Bone marrow (tissue), 2 donors: ENCODE results near the gene CPT1A.
A peak's percentile ranks its signal among the peaks of the same experiment; 100 is the strongest.

Experiments used
- DNase-seq, 2 donors: peaks; one replicate each; lab custom pipeline; 2025; lab: John Stamatoyannopoulos, UW

Gene CPT1A

DNA sequence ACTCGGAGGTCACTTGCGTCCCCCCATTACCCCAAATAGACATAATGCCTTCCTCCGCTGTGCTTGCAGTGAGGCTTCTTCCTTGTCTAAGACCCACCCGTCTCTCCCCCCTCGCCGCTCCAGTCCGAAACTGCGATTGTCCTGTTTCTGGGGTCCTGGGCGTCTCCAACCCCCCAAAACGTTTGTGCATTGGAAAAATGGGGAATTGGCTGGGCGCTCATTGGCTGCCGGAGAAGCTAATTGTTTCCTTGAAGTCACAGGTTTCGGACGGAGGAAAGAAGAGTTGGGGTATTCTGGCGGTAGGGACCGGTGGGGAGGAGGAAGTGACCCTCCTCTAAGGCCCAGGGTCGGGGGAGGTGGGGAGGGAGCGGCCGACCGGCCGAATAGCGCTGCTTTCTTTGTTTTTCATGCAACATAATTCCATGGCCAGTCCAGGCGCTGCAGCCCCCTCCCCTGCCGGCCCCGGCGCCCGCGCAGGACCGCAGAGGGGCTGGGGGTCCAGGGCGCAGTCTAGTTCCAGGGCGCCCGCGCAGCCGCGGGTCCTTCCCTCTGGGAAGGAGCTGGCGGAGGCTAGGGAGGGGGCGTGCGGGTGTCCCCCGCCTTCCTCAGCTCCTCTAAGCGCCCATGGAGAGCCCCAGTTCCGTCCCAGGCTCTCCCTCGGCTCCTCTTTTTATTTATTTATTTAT, 12.7 kb upstream of the CPT1A start:
- no peak for DNase-seq

DNA sequence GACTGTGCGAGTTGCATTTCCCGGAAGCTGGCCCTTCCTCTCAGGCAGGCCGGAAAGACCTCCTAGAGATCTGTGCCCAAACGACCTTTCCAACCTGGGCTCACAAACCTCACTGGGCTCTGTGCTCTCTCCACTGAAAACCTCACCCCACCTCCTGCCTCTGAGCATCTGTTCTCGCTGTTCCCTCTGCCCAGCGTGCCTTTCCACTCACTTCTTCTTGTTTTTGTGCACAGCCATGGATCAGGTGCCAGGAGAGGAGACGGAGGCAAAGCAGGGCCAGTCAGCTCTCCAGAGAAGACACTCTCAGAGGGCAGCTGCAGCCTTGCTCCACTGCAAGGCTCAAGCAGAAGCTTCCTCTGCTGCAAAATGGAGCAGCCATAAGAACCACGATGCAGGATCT, 10.9 kb upstream of the CPT1A start:
- no peak for DNase-seq

DNA sequence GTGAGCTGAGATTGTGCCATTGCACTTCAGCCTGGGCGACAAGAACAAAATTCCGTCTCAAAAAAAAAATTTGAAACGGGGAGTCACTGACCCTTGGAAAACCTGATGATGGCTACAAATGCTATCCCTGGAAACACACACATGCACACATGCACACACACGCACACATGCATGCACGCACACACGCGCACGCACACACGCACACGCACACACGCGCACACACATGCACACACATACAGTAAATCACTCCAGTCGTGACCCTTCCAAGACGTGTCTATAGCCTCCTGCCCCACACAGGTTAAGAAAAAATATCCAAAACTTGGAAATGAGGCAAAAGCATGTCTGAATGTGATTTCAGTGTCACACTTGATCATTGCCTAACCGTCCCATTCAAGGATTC, 6.7 kb upstream of the CPT1A start:
- DNase-seq = no peak

DNA sequence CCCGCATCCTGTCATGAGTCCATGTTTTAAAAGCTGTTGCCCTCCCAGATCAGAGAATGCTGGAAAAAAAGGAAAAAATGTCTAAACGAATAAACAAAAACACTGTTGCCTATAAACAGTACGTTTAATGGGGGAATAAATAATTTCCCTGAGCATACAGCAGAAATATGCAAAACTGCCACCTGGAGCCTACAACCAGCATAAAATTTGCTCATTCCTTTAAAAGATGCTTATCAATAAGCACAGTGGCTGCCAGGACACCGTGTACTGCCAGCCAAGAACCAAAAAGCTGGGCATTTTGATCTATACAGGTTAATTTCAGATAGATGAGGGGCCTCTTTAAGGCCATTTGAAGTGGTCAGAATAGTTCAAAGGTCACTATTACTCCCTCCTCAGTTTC, 5.7 kb upstream of the CPT1A start:
- no peak for DNase-seq

DNA sequence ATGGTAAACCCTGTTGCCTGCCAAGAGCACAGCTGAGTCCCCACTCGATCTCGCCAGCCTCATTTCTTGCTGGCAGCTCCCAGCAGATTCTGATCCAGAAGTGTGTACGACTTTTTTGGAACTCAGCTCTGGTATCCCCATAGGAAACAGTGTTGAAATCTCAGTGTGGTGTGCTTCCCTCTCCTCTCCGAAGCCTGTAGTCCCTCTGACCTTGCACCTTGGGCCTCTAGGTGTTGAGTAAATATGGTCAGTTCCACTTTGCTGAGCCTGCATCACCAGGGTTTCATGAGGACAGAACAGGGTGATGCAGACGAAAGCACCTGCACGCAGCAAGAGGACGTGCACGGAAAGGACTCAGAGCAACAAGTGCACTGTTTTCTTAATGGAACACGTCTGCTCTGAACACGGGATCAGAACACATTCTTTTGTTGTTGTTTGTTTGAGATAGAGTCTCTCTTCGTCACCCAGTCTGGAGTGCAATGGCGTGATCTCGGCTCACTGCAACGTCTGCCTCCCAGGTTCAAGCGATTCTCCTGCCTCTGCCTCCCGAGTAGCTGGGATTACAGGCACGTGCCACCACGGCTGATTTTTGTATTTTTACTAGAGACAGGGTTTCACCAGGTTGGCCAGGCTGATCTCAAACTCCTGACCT, 3.8 kb upstream of the CPT1A start:
- no peak for DNase-seq

DNA sequence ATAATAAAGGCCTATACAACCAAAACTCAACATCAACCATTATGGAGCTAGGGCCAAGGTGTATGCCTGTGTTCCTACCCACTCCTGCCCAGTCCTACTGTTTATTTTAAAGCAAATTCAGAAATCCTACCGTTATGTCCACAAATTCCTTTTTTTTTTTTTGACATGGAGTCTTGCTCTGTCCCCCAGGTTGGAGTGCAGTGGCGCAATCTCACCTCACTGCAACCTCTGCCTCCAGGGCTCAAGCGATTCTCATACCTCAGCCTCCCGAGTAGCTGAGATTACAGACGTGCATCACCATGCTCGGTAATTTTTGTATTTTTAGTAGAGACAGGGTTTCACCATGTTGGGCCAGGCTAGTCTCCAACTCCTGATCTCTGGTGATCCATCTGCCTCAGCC, 3.1 kb upstream of the CPT1A start:
- DNase-seq = no peak

DNA sequence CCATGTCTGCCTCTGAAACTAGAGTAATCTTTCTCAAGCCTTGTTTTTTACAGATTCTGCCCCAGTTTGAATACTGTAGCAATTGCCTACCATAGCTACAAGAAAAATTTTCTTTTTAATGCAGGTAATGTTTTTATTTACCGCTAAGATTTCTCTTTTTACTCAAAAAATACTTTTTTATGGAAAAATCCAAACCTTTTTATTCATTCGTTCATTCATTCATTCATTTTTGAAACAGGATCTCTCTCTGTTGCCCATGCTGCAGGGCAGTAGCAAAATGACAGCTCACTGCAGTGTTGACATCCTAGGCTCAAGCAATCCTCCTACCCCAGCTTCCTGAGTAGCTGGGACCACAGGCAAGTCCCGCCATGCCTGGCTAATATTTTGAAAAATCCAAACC, 2.7 kb upstream of the CPT1A start:
- DNase-seq = no peak

DNA sequence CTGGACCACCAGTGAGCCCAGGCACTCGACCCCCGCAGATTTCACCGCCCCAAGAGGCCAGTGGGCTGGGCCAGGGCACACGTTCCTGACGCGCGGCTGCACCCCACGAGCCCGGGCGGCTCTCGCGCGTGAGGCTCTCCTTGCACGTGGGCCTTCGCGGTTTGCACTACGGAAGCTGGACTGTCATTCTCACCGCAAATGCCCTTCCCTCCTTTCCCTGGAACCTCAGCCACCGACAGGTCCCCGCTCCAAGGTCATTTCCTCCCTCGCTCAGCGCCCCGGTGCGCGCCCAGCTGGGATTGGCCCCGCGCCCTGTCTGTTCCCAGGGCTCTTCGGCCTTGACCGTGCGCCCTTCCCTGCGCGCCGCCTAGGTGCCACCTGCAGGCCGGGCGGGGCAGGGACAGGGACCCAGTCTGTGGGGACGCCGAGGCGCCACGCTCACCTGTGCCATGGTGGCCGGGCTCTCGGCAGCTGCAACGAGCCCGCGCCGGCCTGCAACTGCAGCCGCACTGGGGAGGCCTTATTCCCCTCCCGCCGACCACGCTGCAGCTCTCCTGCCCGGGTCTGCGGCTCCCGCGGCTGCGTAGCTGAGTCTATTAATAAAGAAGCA, 2.1 kb upstream of the CPT1A start:
- peak; percentile 17 to 19 for DNase-seq

DNA sequence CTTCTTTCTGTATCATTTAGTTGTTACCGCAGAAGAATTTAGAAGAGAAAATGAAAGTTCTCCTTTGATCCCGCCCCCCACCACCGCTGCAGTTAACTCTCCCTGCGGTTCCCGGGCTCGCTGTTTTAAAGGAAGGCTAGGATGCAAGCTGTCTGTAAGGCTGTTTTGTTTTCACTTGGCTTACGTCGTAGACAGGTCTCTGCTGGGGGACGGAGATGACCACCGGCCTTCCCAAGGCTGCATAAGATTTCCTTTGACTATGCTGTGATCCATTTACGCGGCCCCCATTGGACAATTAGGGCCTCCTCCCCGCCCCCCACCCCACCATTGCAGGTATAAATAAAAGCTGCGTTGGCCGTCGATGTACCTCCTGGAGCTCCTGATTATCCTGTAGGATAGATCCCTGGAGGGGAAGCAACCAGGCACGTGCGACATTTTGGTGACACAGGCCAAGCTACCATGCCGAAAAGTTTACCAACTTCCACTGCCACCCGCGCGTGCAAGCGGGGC, 1.4 kb upstream of the CPT1A start:
- peak in 1 of 2 donors; percentile 57 for DNase-seq

DNA sequence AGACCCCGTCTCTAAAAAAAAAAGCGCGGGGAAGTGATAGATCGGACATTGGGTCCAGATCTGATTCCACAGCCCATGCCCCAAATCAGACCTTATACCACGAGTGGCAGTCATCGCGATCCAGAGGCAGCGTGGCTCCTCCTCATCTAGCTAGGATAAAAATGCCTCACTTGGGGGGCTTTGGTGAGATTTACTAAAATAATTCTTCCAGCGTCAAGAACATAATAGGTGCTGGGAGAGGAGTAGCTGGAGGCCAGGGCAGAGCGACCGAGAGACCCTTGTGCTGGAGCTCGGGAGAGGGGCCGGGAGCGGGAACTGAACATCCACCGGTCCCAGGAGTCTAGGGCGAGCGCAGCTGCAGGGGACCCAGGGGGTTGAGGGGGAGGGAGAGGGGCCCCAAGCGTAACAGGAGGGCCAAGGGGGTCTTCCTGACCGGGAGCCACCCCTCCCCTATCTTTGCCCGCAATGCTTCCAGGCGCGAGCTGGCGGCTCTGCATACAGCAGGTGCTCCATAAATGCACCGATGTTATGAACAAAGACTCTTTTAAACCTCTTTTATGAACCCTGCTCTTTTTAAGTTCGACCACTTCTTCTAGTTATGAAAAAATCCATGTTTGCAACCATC, 823 bp upstream of the CPT1A start:
- no peak for DNase-seq

DNA sequence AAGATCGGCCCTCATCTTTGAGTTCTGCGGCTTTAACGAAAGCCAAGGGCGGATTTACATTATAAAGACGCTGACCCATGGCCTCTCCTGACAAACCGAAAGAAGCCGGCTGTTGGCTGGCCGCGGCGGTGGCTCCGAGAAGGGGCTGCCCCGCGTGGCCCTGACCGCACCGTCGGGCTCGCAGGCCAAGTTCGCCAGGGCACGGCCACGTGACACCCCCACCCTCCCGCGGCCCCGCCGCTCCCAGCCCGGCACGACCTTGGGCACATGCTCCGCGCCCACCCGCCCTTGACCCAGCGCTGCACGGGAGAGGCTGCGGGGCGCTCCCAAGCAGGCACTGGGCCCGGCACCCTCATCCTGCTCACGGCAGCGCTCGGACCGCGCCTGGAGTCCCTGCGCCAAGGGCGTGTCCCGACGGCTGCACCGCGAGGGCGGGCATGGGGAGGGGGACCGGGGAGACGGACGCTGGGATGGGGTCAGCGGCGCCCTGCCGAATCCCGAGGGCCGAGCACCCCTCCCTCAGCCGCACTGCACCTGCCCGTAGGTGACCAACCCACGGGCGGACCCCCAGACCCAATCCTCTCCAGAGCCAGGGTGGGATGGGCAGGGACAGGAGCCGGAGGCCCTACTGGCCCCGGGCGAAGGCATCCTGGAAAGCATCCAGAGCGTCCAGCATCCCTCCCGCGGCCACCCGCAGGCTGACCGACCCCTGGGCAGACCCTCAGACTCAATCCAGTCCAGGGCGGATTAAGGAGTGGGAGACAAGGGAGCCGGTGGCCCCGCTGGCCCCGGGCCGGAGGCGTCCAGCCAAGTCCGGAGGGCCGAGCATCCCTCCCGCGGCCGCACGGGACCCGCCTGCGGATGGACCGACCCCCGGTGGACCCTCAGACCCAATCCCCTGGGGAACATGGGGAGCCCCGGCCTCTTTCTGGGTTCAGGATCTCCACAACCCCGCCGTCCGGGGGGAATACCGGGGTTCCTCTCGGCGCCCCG, 759 bp downstream of the CPT1A start:
- peak in 1 of 2 donors; percentile 45 for DNase-seq

DNA sequence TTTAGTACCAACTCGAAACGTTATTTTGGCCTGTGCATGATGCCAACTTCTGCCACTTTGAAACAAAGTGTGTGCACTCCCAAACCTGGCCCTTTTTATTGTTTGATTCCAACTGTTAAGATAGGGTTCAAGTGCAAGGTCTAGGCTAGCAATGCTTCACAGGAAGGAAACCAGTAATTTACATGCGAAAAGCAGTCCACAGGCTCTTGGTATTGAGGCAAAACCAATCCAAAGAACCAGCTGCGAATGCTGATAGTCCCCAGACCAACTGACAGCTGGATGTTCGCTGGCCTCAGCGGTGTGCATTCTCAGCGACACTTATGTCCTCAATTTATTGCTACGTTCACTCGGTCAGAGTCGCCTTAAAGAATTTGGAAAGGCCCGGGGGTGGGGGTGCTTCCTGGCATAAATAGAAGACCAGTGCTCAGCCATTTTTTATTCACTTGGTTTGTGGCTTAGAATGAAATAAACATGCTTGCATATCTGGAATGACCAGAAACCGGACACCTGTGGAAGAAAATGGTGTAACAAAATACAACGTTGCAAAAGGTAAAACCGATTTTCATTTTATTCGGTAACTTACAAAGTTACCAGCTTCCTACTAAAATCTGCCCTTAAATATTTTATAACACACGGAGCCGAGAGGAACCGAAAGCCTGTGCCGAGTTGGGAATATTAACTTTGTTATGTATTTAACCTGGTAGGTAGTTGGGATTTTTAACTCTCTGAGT, 1.6 kb downstream of the CPT1A start:
- DNase-seq = no peak

DNA sequence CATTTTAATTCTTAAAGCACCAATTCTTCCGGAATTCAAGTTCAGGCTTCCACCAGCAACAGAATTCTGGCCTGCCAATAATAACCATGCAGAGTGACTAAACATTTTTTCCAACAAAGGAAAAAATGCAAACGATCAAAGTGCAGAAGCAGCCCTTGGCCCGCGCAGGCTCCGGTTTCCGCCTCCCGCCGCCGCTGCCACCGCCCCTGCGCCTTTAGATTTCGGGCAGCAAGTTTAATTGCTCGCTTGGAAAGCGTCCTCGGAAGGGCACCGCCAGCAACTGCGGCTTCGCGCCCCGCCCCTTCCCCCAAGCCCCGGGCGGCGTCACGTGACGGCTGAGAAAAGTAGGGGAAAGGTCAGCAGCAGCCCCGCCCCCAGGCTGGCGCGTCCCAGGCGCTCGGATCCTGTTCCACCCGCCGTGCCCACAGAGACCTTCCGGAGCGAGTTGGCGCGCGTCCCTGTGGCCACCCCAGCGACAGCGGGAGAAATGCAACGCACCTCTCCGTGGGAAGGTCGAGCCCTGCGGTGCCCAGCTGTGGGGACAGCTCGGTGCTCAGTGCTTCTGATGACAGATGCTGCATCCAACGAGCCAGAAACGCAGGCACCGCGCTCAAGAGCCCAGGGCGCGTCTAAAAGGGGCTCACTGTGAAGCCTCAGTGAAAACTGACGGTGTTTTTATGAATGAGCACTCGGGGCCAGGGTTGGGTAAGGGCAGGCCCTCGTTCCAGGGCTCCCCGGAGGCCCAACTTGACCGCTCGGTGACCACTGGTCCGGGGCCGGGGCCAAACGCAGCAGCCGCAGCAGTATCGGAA, 2.5 kb downstream of the CPT1A start:
- DNase-seq = peak; percentile 91 to 92

DNA sequence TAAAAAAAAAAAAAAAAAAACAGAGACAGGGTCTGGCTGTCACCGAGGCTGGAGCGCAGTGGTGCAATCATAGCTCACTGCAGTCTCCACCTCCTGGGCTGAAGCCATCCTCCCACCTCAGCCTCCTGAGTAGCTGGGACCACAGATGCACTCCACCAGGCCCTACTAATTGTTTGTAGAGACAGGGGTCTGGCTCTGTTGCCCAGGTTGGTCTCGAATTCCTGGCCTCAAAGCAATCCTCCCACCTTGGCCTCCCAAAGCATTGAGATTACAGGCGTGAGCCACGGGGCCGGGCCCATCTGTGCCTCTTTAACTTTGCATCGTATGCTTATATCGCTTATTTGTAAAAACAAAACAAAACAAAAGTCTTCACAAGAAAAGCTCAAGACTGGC, 3.1 kb downstream of the CPT1A start:
- DNase-seq = no peak

DNA sequence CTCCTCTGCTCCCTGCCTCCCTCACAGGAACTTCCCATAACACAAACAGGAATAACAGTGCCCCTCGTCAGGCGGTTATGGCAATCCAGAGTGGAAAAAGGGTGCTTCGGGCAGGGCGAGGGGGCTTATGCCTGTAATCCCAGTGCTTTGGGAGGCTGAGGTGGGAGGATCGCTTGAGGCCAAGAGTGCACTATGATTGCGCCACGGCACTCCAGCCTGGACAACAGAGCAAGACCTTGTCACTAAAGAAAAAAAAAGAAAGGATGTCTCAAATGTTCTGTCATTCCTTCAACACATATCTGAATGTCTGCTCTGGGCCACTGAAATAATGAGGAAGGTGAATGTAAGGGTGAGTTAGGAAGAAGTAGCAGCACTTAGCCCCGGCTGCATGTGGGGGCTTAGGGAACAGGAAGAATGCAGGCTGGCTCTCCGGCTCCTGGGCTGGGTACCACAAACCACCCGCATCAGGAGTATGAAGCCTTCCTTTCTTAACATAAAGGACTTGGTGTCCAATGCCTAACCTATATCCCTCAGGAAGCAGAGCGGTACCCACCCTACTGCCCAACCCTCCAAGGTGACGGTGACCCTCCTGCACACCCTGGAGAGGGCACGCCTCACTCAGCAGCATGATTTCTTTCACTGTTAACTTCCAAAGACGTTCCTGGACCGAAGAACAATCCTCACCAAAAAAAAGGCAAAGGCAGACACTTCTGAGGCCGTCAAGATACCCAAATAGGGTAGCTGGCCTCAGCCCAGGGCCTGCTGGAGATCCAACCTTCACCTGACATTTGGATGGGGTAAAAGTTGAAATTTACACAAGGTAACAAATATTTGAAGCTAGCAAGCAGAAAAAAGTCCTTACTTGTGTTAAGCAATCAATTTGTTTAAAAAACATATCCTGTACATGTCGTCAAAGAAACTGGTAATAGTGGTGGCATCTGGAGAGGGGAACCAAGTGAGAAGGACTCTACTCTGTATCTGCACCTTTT, 3.8 kb downstream of the CPT1A start:
- DNase-seq = no peak

DNA sequence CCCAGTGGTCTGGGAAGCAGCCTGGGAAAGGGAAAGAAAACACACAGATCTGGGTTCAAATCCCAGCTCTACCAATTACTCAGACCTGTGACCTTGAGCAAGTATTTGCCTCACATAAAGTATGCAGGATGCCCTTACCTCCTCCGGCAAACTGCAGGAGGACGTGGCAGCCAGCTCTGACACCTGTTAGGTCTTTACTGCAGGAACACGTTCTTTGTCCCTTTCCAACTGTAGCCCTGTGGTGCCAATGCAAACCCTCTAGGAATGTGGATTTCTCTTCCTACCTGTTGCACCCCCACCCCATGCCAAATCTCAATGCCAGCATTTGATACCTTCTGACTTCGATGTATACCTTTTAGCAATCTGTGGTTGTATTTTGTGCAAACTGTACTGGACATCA, 6.0 kb downstream of the CPT1A start:
- no peak for DNase-seq

DNA sequence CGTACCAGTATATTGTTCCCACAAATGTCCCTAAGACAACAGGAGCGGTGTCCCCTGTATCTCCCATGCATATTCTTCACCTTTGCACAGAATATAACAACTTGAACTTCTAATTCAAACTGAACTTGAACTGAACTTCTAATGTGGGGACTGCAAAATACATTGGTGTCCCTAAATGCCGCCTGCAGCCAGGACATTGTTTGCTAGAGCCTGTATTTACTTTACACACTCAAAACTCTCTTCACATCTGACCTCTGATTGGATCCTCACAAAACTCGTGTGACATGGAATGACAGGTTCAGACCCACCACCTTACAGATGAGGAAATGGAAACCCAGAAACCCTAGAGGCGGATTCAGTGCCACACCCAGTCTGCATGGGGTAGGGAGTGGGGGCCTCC, 6.4 kb downstream of the CPT1A start:
- no peak for DNase-seq

DNA sequence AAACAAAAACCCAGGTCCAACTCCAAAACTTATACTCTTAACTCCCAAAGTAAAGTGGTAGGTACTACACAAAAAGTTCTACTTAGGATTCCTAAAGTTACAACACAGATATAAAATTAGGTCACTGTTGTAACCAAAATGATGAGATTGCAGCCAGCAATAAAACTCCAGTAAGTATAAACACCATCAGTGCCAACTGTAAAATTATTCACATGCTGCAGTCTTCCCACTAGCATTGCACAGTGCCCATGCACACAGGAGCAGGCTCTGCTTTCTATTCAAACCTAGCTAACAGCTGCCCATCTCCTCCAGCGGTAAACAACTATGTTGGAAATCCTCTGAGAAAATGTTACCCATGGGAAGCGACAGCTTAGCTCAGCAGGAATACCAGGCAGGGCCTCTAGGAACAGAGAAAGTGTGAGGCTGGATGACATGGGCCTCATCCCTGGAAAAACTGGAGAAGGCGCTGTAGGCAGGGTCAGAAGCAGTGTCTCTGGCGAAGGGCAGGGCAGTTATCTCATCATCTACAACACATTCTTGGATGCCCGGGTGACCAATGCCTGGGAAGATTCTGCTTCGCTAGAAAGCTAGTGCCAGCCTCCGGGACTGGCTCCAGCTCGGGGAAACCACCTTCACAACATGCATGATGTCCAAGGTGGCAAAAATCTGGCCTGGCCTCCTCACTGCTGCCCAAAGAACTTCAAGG, 9.1 kb downstream of the CPT1A start:
- no peak for DNase-seq
